Measurements from ENCODE around the gene ARSH. TPM values are rescaled to one million over a fixed set of nuclear protein-coding genes. Genes with fewer than 3 reads are reported as not detected.
"Not testable (repeated sequence)": the region's sequence is repeated elsewhere in the genome, so short reads cannot be mapped to it uniquely, and the experiment has no call there.

ARSH gene
- total RNA-seq, 1 experiment from 2014 or later: not detected

- no peak overlapping the region for H3K4me3 ChIP-seq (ENCODE audit: low read length)
- ChIA-PET CTCF (no interaction called here), POLR2A (ENCODE audit: unreplicated experiment) (no interaction called here)
- H3F3A ChIP-seq (ENCODE audit: low read length, unreplicated experiment): no peaks in the 10 kb centered on the region
- no TSS peak for BruUV-seq (replicated peaks)
- H4K20me1 ChIP-seq (ENCODE audit: low read length): no peaks in the 10 kb centered on the region
- no peak overlapping the region for H3K9ac ChIP-seq (ENCODE audit: low read length)
- intact Hi-C loops (cut with micrococcal nuclease): no loop called here
- DNase-seq (no peak), ATAC-seq (no peak)
- H2AFZ ChIP-seq (ENCODE audit: low read length): no peak overlapping the region
- no peaks in the 10 kb centered on the region for H3K36me3 ChIP-seq (ENCODE audit: low read depth, low read length)
- no peaks in the 10 kb centered on the region for H3K9me2 ChIP-seq (replicated peaks; ENCODE audit: low read length)
- no peak overlapping the region for H3K27ac ChIP-seq (ENCODE audit: low read length)
- no peaks in the 10 kb centered on the region for H3K9me3 ChIP-seq (ENCODE audit: low read length)
- no peaks in the 10 kb centered on the region for H3K79me2 ChIP-seq (ENCODE audit: low read length)
- TF ChIP-seq EZH2 (IDR thresholded peaks at IDR 0.05; ENCODE audit: low read length, unreplicated experiment): no peak
- TF ChIP-seq, protein P1, sequence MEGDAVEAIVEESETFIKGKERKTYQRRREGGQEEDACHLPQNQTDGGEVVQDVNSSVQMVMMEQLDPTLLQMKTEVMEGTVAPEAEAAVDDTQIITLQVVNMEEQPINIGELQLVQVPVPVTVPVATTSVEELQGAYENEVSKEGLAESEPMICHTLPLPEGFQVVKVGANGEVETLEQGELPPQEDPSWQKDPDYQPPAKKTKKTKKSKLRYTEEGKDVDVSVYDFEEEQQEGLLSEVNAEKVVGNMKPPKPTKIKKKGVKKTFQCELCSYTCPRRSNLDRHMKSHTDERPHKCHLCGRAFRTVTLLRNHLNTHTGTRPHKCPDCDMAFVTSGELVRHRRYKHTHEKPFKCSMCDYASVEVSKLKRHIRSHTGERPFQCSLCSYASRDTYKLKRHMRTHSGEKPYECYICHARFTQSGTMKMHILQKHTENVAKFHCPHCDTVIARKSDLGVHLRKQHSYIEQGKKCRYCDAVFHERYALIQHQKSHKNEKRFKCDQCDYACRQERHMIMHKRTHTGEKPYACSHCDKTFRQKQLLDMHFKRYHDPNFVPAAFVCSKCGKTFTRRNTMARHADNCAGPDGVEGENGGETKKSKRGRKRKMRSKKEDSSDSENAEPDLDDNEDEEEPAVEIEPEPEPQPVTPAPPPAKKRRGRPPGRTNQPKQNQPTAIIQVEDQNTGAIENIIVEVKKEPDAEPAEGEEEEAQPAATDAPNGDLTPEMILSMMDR (conservative IDR thresholded peaks at IDR 0.05; ENCODE audit: low read depth, low read length): no peak
- TF ChIP-seq EZH2phosphoT487 (IDR thresholded peaks at IDR 0.05; ENCODE audit: borderline replicate concordance, low read length): no peak
- no peaks in the 10 kb centered on the region; the same call in 1 of the 2 replicates for H3K4me1 ChIP-seq (ENCODE audit: insufficient read depth, low read length)
- no peak overlapping the region for H3K4me2 ChIP-seq (ENCODE audit: low read length)
- 0 out of 2 replicates have a peak, but pooled peaks cover 7% of the 10 kb centered on the region for H3K27me3 ChIP-seq (ENCODE audit: low read length)
Measured at GRCh38 chrX:2972391-2972790, 34.0 kb upstream of the ARSH start.

- ChIA-PET CTCF (no interaction called here), POLR2A (ENCODE audit: unreplicated experiment) (no interaction called here)
- Histone ChIP-seq H3K4me2 (ENCODE audit: low read length) (no peak overlapping the region), H3K9me2 (replicated peaks; ENCODE audit: low read length) (no peaks in the 10 kb centered on the region), H3K4me1 (ENCODE audit: insufficient read depth, low read length) (no peaks in the 10 kb centered on the region), H3K27me3 (ENCODE audit: low read length) (0 out of 2 replicates have a peak, but pooled peaks cover 7% of the 10 kb centered on the region), H3K36me3 (ENCODE audit: low read depth, low read length) (no peaks in the 10 kb centered on the region), H3K9ac (ENCODE audit: low read length) (no peak overlapping the region), H4K20me1 (ENCODE audit: low read length) (no peaks in the 10 kb centered on the region), H3K27ac (ENCODE audit: low read length) (no peak overlapping the region), H3K9me3 (ENCODE audit: low read length) (no peaks in the 10 kb centered on the region), H3K4me3 (ENCODE audit: low read length) (no peak overlapping the region), H2AFZ (ENCODE audit: low read length) (no peak overlapping the region), H3K79me2 (ENCODE audit: low read length) (no peaks in the 10 kb centered on the region), H3F3A (ENCODE audit: low read length, unreplicated experiment) (no peaks in the 10 kb centered on the region)
- intact Hi-C loops (cut with micrococcal nuclease): no loop called here
- DNase-seq: no peak
- TF ChIP-seq EZH2phosphoT487 (IDR thresholded peaks at IDR 0.05; ENCODE audit: borderline replicate concordance, low read length) (no peak), EZH2 (IDR thresholded peaks at IDR 0.05; ENCODE audit: low read length, unreplicated experiment) (no peak)
- TF ChIP-seq, protein P1 (conservative IDR thresholded peaks at IDR 0.05; ENCODE audit: low read depth, low read length): no peak
- ATAC-seq: no peak
- no TSS peak for BruUV-seq (replicated peaks)
Measured at GRCh38 chrX:2974961-2975360, 31.4 kb upstream of the ARSH start.

DNA sequence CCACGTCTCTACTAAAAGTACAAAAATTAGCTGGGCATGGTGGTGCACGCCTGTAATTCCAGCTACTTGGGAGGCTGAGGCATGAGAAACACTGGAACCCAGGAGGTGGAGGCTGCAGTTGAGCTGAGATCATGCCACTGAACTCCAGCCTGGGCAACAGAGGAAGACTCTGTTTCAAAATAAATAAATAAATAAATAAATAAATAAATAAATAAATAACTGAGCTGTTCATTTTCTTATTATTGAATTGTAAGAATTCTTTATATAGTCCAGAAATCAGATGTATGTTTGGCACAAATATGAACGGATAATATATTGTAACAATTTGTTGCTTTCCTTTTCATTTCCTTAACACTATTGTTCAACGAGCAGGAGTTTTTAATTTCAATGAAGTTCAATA lies 27.7 kb upstream of the ARSH start:
- POLR2A ChIA-PET (ENCODE audit: unreplicated experiment); H3K36me3 ChIP-seq (ENCODE audit: low read depth, low read length): not testable (repeated sequence)

More for the DNA sequence above, 27.7 kb upstream of the ARSH start:
- H3K79me2 ChIP-seq (ENCODE audit: low read length); CTCF ChIA-PET; ATAC-seq; H3K27ac ChIP-seq (ENCODE audit: low read length); H3K27me3 ChIP-seq (ENCODE audit: low read length); H3F3A ChIP-seq (ENCODE audit: low read length, unreplicated experiment); H3K4me2 ChIP-seq (ENCODE audit: low read length); H3K9me2 ChIP-seq (replicated peaks; ENCODE audit: low read length); DNase-seq; H4K20me1 ChIP-seq (ENCODE audit: low read length); intact Hi-C loops (cut with micrococcal nuclease); H3K9ac ChIP-seq (ENCODE audit: low read length); H3K4me1 ChIP-seq (ENCODE audit: insufficient read depth, low read length); H2AFZ ChIP-seq (ENCODE audit: low read length); H3K9me3 ChIP-seq (ENCODE audit: low read length); BruUV-seq (replicated peaks); H3K4me3 ChIP-seq (ENCODE audit: low read length): not testable (repeated sequence)

Measured in PC-3 (cell line).